Cerebellar nuclear complex (tissue), 1 donor: ENCODE results near the gene WDFY2.

Experiments
- DNase-seq, 2 experiments: peaks; one replicate each; lab custom pipeline; 2025; lab: John Stamatoyannopoulos, UW

Gene WDFY2

DNA sequence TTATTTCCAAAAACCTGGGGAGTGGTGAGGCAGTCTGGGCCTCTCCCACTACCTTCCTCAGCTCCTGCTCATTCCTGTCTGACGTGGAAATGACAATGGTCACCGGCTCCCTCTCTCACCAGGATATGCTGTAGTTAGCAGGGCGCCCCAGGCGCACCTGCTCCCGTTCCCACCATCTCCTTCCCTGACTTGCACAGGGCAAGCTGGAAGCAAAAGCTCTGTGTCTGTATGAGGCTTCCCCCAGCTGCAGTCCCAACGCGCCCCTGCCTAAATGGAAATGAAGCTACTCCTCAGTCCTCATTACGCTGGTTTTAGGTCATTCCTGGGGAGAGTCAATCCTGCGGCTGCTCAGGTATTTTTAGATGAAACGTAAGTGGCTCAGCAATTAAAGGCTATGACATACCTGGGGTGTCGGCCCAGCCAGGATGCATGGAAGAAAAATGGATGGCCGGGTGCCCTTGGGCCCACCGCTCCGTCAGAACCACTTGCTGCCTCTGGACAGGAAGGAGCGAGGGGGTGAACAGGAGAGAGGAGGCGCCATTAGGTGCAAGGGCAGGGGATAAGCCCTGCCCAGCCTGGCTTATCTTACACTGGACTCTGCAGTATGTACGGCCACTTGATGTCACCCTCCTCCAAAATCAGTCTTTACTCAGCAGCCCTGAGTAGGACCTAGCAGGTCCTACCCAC lies 187.3 kb downstream of the WDFY2 start:
- peak; percentile 17 to 34 for DNase-seq

GRCh38 chr13:51772105-51772455 lies 187.8 kb downstream of the WDFY2 start:
- DNase-seq, result no peak

DNA sequence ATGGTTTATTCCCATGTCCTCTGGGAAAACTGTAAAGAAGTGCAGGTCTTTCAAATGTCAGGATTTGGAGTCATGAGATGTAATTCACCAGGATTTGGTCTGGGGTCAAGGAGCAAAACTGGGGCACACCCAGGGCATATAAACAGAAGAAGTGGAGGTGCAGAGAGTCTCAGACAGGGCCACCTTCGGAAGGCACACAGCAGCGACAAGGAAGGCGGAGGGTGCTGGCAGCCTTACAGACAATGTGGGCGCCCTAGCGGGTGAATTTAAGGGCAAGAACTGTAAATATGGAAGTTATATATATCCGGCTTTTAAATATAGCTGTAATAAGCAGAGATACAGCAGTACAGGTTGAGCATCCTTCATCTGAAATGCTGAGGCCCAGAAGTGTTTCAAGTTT lies 188.5 kb downstream of the WDFY2 start:
- DNase-seq, result no peak

DNA sequence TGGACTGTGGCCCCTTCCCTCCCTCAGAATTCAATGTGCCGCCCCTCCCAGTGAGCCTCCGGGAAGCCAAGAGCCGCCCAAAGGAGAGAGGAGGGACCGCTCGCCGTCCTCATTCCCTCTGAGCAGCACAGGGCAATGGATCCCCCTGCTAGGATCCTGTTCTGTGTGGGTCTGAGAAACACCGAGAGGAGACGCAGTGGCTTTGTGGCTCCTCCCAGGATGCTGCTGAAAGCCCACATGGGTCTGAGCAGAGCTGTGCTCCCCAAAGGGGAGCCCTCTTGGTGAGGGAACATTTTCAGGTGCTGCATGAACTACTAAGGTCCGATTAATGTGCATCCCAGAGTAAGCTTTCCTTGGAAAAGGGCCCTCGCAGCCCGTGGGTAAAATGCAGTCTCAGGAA lies 189.3 kb downstream of the WDFY2 start:
- DNase-seq, result no peak

DNA sequence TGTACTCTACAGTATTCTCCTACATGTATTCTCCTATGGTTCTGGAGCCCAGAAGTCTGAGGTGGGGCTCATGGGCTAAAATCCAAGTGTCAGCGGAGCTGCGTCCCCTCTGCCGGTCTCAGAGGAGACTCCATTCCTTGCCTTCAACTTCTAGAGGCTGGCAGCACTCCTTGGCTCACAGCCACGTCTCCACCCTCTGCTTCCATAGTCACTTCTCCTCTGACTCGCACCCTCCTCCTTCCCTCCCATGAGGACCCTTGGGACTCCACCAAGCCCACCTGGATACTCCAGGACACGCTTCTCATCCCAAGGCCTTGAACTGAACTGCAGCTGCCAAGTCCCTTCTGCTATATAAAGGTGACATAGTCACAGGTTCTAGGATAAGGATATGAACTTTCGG lies 191.9 kb downstream of the WDFY2 start:
- DNase-seq, result no peak

- DNase-seq, result no peak
Measured at GRCh38 chr13:51777921-51778320, 193.7 kb downstream of the WDFY2 start.

- no peak for DNase-seq
Measured at GRCh38 chr13:51778392-51778791, 194.1 kb downstream of the WDFY2 start.

DNA sequence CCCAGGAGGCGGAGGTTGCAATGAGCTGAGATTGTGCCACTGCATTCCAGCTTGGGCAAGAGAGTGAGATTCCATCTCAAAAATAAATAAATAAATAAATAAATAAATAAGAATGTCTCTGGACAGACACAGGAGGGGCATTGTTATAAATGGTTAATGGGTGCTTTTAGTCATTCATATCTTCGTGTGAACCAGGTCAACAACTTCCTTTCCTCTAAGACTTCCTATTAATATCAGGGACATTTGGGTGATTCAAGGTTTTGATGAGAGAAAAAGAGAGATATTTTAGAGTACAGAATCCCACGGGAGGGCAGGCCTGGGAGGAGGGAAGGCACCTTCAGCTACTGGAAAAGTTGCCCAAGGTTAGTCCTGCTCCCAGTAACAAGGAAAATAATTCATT lies 195.8 kb downstream of the WDFY2 start:
- no peak for DNase-seq

- DNase-seq, result no peak
Measured at GRCh38 chr13:51781246-51782022, 197.2 kb downstream of the WDFY2 start.

DNA sequence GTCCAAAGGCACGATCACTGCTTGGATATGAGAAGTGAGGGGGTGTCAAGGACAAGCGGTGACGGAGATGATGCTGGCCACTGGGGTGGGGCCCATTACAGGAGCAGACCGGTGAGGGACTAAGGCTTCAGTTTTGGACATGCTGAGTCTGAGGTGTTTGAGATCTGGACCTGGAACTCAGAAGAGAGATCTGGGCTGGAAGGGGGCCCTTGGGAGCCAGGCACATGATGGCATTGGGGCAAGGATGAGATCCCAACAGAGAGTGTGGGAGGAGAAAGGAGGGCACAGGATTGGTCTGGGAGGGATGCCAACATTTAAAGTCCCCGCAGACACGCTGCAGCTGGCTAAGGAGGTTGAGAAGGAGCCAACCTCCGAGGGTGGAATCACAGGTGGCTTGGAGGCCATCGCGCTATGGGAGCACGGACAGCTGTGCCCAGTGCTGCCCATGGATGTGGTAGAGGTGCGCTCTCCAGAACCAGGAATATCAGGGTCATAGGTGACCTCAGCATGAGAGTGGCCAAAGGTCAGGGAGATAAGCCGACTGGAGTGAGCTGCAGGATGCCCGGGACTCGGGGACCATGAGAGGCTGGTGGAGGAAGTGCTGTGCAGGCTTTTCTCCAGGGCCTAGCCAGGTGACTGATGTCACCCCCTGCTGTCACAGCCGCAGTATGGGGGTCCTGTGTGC lies 197.9 kb downstream of the WDFY2 start:
- no peak for DNase-seq

DNA sequence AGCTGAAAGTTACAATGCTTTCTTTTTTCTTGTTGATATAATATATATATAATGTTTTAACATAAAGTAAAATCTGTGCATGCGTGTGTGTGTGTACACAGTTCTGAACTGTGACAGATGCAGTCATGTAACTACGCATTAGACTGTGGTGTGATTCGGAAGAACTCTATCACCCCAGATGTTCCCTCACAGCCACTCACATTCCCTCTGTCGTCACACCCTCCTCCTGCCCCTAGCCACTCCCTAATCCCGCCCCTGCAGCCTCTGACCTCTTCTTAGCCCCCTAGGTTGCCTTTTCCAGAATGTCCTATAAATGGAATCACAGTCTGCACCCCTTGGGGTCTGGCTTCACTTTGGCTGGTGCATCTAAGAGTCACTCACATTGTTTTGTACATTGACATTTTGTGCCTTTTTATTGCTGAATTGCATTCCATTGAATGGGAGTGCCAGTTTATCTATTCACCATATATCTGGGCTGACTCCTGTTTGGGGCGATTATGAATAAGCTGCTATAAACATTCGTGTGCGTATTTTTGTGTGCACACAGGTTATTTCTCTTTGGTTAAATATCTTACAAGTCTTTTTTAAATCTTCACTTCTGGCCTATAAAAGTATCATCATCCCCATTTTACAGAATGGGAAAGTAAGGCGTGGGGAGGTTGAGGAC lies 199.3 kb downstream of the WDFY2 start:
- no peak for DNase-seq

GRCh38 chr13:51784097-51784496 lies 199.8 kb downstream of the WDFY2 start:
- no peak for DNase-seq

DNA sequence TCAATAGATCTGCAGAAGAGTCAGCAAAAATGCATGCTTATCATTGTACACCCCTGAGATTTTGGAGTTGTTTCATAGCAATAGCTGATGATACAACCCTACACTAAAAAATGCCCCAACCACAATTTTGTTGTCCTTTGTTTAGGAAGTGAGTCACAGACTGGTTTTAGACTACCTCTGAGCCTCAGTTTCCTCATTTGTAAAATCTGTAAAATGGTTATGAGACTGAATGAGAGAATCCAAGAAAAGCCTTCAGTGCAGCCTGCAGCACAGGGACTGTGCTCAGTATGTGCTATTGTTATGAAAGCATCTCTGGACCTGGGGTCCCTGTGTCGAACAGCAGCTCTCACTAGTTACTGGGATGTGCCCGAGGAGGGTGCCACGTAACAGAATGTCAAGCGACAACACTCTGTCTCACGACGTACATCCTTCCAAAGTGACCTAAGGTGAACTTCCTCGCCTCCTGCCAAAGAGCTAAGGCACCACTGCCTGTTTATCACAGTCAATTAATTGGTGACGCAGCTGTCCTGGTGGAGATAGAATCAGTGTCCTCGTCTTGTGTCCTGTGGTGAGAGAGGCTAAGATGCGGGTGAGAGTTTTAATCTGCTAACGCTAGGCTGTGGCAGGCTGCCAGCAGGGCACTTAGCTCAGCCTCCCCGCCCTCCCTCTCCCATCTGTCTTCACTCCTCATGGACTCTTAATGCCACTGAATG lies 201.6 kb downstream of the WDFY2 start:
- peak; percentile 5 to 59 for DNase-seq

- peak in 1 of 2 experiments; percentile 28 for DNase-seq
Measured at GRCh38 chr13:51786425-51787265, 202.4 kb downstream of the WDFY2 start.

GRCh38 chr13:51793570-51794271 lies 209.5 kb downstream of the WDFY2 start:
- DNase-seq, result no peak

DNA sequence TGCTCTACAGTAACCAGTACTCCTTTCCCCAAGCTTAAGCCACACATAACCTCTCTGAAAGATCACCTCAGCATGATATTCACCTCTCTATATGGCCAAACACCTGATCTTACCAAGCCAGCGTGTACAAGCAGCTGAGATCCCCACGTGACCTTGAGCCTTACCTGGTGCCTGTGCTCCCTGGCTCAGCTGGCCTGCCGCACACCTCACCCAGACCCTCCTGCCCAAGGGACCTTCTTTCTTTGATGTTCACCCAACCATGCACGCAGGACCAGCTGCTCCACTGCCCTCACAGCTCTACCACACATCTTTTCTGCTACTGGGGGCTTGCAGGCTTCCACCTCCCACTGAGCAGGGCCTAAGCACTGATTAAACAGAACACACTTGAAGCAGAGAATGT lies 210.7 kb downstream of the WDFY2 start:
- no peak for DNase-seq

DNA sequence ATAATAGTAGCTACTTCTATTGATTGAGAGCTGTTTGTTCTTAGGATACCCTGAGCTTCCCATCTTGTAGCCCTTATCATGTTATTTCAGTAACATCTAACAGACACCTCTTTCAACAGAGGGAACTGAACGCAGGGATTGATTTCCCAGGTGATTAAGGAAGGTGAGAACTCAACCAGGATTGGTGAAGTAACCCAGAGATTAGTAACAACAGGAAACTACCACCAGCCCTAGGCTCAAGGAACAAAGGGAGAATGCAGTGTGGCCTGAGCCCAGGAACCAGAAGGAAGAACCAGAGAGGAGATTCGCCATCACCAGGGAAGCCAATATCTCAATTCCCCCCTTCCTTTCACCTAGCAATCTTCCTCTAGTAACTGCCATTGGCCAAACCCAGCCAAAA lies 211.2 kb downstream of the WDFY2 start:
- no peak for DNase-seq

DNA sequence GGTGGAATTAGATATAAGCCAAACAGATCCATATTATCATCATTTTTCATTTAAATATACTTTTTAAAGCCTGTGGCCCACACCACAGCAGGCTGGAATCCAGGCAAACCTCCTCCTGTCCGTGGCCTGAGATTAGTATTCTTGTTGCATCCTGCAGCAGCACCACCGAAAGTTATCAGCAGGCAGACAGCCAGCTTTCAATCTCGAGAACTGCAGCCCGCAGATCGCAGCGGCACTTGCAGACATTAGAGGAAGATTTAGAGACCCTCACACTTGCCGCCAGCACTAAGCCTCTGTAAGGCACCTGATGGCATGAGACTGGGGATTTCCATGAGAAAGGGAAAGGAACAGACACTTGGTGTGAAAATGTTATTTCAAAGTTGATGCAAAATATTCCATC lies 212.3 kb downstream of the WDFY2 start:
- DNase-seq, result no peak

- peak; percentile 85 to 87 for DNase-seq
Measured at GRCh38 chr13:51797664-51798488, 213.6 kb downstream of the WDFY2 start.
